ENCODE measurements around the gene PRLR. TPM values are rescaled to one million over a fixed set of nuclear protein-coding genes. Genes with fewer than 3 reads are reported as not detected.

The PRLR gene
- total RNA-seq, 3 donors from 2014 or later: 10.3 to 47.1 (median 35.8) TPM

- TF ChIP-seq CTCF (IDR thresholded peaks at IDR 0.05): no peak
- DNase-seq (no peak), ATAC-seq (no peak)
- Histone ChIP-seq H3K36me3 (ENCODE audit: low read depth) (no peaks in the 10 kb centered on the region), H3K9me3 (no peaks in the 10 kb centered on the region), H3K4me3 (no peak overlapping the region), H3K4me1 (ENCODE audit: low read depth) (peaks cover 13% of the 10 kb centered on the region)
- intact Hi-C loops (cut with DNase I, micrococcal nuclease): loop anchor here in 1 of 2 donors (10.0 kb wide), 1 partner anchor 85 kb away; no protein-coding TSS in a partner anchor
Observed at GRCh38 chr5:35180046-35180445, 50.2 kb downstream of the PRLR start.

GRCh38 chr5:35177783-35178182 lies 52.5 kb downstream of the PRLR start:
- DNase-seq: no peak
- ATAC-seq: no peak
- Histone ChIP-seq H3K36me3 (ENCODE audit: low read depth) (no peaks in the 10 kb centered on the region), H3K4me1 (ENCODE audit: low read depth) (peaks cover 2% of the 10 kb centered on the region), H3K9me3 (no peaks in the 10 kb centered on the region), H3K4me3 (no peak overlapping the region)
- intact Hi-C loops (cut with DNase I, micrococcal nuclease): no loop called here
- no peak for TF ChIP-seq CTCF (IDR thresholded peaks at IDR 0.05)

- TF ChIP-seq CTCF (IDR thresholded peaks at IDR 0.05): no peak
- intact Hi-C loops (cut with DNase I, micrococcal nuclease): no loop called here
- DNase-seq (peak in 2 of 3 donors; percentile 56 to 60), ATAC-seq (peak; percentile 98)
- Histone ChIP-seq H3K4me1 (ENCODE audit: low read depth) (peaks cover 5% of the 10 kb centered on the region), H3K36me3 (ENCODE audit: low read depth) (no peaks in the 10 kb centered on the region), H3K9me3 (no peaks in the 10 kb centered on the region), H3K4me3 (no peak overlapping the region)
Observed at GRCh38 chr5:35172533-35172932, 57.8 kb downstream of the PRLR start.

GRCh38 chr5:35171991-35172390 lies 58.3 kb downstream of the PRLR start:
- intact Hi-C loops (cut with DNase I, micrococcal nuclease): no loop called here
- no peak for DNase-seq
- ATAC-seq: peak; percentile 29

GRCh38 chr5:35171078-35171477 lies 59.2 kb downstream of the PRLR start:
- TF ChIP-seq CTCF (IDR thresholded peaks at IDR 0.05): no peak
- no peak for ATAC-seq
- peaks cover 5% of the 10 kb centered on the region for H3K4me1 ChIP-seq (ENCODE audit: low read depth)
- H3K9me3 ChIP-seq: no peaks in the 10 kb centered on the region
- intact Hi-C loops (cut with DNase I, micrococcal nuclease): no loop called here
- H3K4me3 ChIP-seq: no peak overlapping the region
- no peak for DNase-seq
- no peaks in the 10 kb centered on the region for H3K36me3 ChIP-seq (ENCODE audit: low read depth)

More at GRCh38 chr5:35171991-35172390, 58.3 kb downstream of the PRLR start:
- Histone ChIP-seq H3K9me3 (no peaks in the 10 kb centered on the region), H3K4me3 (no peak overlapping the region), H3K36me3 (ENCODE audit: low read depth) (no peaks in the 10 kb centered on the region), H3K4me1 (ENCODE audit: low read depth) (peaks cover 5% of the 10 kb centered on the region)
- no peak for TF ChIP-seq CTCF (IDR thresholded peaks at IDR 0.05)

DNA sequence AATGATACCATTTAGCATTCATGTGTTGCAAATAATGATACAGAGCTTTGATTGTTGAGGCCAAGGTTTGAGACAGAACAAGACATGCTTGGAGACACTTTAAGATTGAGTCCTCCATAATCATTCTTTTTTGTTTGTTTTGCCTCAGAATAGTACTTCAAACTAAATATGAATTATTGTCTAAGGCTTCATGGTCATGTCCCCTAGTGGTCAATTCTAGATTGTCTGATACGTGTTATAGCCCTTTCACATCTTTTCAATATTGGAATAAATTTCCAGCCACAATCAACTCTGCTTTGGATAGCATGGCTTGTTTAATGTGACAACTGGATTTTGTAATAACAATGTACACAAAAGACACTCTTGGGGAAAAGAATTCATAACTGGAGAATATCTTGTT lies 64.2 kb downstream of the PRLR start:
- TF ChIP-seq CTCF (IDR thresholded peaks at IDR 0.05): no peak
- intact Hi-C loops (cut with DNase I, micrococcal nuclease): no loop called here
- DNase-seq (no peak), ATAC-seq (no peak)
- Histone ChIP-seq H3K4me3 (no peak overlapping the region), H3K36me3 (ENCODE audit: low read depth) (no peaks in the 10 kb centered on the region), H3K9me3 (no peaks in the 10 kb centered on the region), H3K4me1 (ENCODE audit: low read depth) (peaks cover under 1% of the 10 kb centered on the region)

All from mucosa of descending colon (tissue), 3 donors.